ENCODE measurements around the gene DNAH6.
"Not testable (repeated sequence)": the region's sequence is repeated elsewhere in the genome, so short reads cannot be mapped to it uniquely, and the experiment has no call there.

The DNAH6 gene, protein sequence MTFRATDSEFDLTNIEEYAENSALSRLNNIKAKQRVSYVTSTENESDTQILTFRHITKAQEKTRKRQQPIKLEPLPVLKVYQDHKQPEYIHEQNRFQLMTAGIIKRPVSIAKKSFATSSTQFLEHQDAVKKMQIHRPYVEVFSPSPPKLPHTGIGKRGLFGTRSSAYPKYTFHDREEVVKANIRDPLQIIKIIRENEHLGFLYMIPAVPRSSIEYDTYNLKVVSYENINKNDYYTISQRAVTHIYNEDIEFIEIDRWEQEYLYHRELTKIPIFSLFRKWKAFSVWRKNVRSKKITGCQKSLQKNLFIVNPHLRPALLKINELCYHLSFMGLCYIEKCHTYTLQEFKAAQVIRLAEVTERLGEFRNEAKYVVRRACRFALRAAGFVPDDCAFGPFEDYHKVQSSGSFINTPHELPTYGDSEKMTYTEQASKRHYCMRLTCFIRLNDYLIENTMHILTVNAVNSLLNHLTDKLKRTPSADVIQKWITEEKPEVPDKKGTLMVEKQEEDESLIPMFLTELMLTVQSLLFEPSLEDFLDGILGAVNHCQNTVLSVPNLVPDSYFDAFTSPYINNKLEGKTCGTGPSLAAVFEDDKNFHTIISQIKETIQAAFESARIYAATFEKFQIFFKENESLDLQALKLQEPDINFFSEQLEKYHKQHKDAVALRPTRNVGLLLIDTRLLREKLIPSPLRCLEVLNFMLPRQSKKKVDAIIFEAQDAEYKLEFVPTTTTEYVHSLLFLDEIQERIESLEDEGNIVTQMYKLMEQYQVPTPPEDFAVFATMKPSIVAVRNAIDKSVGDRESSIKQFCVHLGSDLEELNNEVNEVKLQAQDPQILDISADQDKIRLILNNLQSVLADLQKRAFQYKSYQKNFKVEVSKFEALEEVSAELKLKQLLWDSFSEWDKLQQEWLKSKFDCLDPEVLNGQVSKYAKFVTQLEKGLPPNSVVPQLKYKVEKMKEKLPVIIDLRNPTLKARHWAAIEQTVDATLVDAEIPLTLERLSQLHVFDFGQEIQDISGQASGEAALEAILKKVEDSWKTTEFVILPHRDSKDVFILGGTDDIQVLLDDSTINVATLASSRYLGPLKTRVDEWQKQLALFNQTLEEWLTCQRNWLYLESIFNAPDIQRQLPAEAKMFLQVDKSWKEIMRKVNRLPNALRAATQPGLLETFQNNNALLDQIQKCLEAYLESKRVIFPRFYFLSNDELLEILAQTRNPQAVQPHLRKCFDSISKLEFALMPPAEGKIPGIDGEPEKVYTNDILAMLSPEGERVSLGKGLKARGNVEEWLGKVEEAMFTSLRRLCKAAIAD (N-terminal part only)

GRCh38 chr2:84516234-84516986, at the start of gene DNAH6:
Gene DNAH6, plus strand, starts transcription at chr2:84516498. Its CDS starts 1,329 bp downstream, at chr2:84517827.
- in situ Hi-C loops (cut with MboI; ENCODE audit: low pct_unique_long_range_greater_than_20kb, low sequenced_read_pairs): no loop called here
- DNase-seq: peak; percentile 89

- no peak for DNase-seq
- in situ Hi-C loops (cut with MboI; ENCODE audit: low pct_unique_long_range_greater_than_20kb, low sequenced_read_pairs): no loop called here
These were observed 48.9 kb upstream of the DNAH6 start for GRCh38 chr2:84467389-84467788.

GRCh38 chr2:84472423-84472822, 43.9 kb upstream of the DNAH6 start:
- in situ Hi-C loops (cut with MboI; ENCODE audit: low pct_unique_long_range_greater_than_20kb, low sequenced_read_pairs); DNase-seq: not testable (repeated sequence)

DNA sequence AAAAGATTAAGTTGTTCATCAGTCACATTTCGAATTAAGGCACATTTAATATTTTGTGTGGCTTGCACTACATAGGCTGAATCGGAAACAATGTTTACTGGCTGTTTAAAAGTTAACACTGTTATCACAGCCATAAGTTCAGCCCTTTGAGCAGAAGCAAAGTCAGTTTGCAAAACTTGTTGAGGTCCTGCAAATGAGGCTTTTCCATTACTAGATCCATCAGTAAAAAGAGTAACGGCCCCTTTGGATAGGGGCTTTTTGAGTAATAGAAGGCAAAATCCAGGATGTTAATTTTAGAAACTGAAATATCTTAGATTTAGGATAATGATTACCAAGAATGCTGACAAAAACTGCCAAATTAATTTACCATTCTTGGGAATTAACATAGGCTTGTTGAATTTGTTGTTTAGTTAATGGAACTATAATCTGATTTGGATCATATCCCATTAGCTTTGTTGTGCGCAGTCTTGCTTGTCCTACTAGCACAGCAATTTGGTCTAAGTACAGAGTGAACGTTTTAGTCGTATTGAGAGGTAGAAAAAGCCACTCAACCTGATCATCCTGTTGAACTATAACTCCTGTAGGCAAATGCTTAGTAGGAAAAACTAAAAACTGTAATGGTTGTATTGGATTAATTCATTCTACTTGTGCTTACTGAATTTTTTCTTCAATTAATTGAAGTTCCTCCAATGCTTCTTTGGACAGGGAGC, 43.3 kb upstream of the DNAH6 start:
- DNase-seq: no peak
- in situ Hi-C loops (cut with MboI; ENCODE audit: low pct_unique_long_range_greater_than_20kb, low sequenced_read_pairs): no loop called here

GRCh38 chr2:84474176-84474575, 42.1 kb upstream of the DNAH6 start:
- in situ Hi-C loops (cut with MboI; ENCODE audit: low pct_unique_long_range_greater_than_20kb, low sequenced_read_pairs): no loop called here

GRCh38 chr2:84477886-84478285, 38.4 kb upstream of the DNAH6 start:
- DNase-seq: no peak
- in situ Hi-C loops (cut with MboI; ENCODE audit: low pct_unique_long_range_greater_than_20kb, low sequenced_read_pairs): loop anchor here (25.0 kb wide), 1 partner anchor 809 kb away; no protein-coding TSS in a partner anchor

More at GRCh38 chr2:84474176-84474575, 42.1 kb upstream of the DNAH6 start:
- no peak for DNase-seq

DNA sequence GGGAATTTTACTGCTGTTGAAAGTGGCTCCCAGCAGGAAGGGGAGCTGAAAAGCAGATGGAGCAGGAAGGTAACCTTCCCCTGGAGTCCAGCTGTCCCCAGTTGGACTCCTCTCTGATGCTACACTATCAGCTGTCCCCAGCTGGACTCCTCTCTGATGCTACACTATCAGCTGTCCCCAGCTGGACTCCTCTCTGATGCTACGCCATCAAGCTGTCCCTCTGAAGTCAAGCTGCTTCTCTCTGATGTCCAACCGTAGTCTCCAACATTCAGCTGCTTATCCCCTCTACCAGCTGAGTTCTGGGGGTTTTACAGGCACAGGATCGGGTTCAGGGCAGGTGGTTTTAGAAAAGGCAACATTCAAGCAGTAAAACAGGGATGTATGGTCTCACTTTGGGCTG, 37.4 kb upstream of the DNAH6 start:
- in situ Hi-C loops (cut with MboI; ENCODE audit: low pct_unique_long_range_greater_than_20kb, low sequenced_read_pairs): loop anchor here (25.0 kb wide), 1 partner anchor 808 kb away; no protein-coding TSS in a partner anchor
- DNase-seq: no peak

DNA sequence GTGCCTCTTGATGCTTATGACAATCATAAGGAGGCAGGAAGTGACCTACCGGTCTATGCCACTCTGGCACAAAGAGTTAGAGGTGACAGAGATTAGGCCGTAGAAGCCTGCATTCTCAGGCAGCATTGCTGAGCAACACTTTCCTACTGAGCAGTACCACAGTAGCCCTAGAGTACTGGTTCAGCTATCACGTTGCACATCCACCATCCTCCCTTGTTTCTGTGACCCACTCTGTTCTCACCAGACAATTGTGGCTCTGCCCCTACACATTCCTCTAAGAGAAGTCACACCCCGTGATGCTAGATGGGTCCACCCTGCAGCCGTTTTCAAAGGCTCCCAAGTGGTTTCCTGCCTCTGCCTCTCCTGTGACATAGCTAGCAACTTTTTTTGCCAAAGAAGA, 34.6 kb upstream of the DNAH6 start:
- no peak for DNase-seq
- in situ Hi-C loops (cut with MboI; ENCODE audit: low pct_unique_long_range_greater_than_20kb, low sequenced_read_pairs): loop anchor here (25.0 kb wide), 1 partner anchor 806 kb away; no protein-coding TSS in a partner anchor

DNA sequence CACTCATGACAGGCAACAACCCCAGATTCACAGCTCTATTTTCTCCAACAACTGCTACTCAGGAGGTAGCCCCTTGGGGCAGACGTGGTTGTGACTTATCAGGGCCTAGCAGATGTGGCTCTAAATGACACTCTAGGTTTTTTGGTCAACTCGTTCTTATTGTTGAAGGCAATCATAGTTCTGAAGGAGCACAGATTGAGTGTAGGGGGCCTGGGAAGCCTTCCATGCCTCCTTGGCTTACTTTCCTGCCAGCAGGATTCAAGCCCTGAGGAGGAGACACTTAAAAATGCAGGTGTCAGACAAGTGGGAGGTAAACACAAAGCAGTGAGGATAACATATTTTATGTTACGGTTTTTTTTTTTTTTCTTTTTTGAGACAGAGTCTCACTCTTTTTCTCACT, 33.7 kb upstream of the DNAH6 start:
- no peak for DNase-seq
- in situ Hi-C loops (cut with MboI; ENCODE audit: low pct_unique_long_range_greater_than_20kb, low sequenced_read_pairs): loop anchor here (25.0 kb wide), 1 partner anchor 805 kb away; no protein-coding TSS in a partner anchor

DNA sequence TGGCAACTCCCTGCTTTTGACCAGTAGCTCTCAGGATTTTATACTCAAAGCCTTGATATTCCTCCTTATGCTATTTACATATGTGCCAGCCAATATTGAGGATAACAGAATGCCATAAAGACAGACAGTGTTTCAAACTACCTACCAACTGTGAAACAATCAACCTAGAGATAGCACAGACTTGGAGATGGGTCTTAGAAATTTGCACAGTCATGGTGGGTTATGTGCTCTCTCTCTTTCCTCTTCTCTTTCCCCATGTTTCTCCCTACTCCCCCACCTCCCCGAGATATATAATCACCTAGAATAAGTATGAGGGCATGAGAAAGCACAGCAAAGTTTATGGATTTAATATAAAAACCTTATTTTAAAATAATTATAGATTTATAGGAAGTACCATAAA, 33.0 kb upstream of the DNAH6 start:
- no peak for DNase-seq
- in situ Hi-C loops (cut with MboI; ENCODE audit: low pct_unique_long_range_greater_than_20kb, low sequenced_read_pairs): loop anchor here (25.0 kb wide), 1 partner anchor 804 kb away; no protein-coding TSS in a partner anchor

GRCh38 chr2:84486441-84487115, 29.7 kb upstream of the DNAH6 start:
- DNase-seq: no peak
- in situ Hi-C loops (cut with MboI; ENCODE audit: low pct_unique_long_range_greater_than_20kb, low sequenced_read_pairs): loop anchor here (25.0 kb wide), 1 partner anchor 801 kb away; no protein-coding TSS in a partner anchor

- in situ Hi-C loops (cut with MboI; ENCODE audit: low pct_unique_long_range_greater_than_20kb, low sequenced_read_pairs): loop anchor here (25.0 kb wide), 1 partner anchor 800 kb away; no protein-coding TSS in a partner anchor
These were observed 28.9 kb upstream of the DNAH6 start for GRCh38 chr2:84487298-84487996.

DNA sequence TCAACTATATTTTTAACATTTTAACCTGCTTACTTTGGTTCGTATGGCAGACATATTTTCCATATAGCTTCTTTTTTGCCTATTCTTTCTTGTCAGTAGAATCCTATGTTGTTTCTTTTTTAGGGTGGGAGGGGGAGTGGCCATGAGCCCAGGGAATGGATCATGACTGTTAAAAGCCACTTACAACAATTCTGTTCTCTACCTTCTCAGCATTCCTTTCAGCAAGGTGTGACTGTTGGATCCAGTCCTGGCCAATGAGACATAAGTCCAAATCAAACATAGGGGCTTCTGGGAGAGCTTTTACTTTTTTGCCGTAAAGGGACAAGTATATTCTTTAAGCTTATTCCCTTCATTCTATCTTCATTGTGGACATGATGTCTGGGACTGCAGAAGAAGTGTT, 25.0 kb upstream of the DNAH6 start:
- in situ Hi-C loops (cut with MboI; ENCODE audit: low pct_unique_long_range_greater_than_20kb, low sequenced_read_pairs): loop anchor here (25.0 kb wide), 1 partner anchor 796 kb away; no protein-coding TSS in a partner anchor
- no peak for DNase-seq

More at GRCh38 chr2:84487298-84487996, 28.9 kb upstream of the DNAH6 start:
- DNase-seq: no peak

- DNase-seq: no peak
- in situ Hi-C loops (cut with MboI; ENCODE audit: low pct_unique_long_range_greater_than_20kb, low sequenced_read_pairs): loop anchor here (25.0 kb wide), 1 partner anchor 796 kb away; no protein-coding TSS in a partner anchor
These were observed 24.6 kb upstream of the DNAH6 start for GRCh38 chr2:84491741-84492140.

DNA sequence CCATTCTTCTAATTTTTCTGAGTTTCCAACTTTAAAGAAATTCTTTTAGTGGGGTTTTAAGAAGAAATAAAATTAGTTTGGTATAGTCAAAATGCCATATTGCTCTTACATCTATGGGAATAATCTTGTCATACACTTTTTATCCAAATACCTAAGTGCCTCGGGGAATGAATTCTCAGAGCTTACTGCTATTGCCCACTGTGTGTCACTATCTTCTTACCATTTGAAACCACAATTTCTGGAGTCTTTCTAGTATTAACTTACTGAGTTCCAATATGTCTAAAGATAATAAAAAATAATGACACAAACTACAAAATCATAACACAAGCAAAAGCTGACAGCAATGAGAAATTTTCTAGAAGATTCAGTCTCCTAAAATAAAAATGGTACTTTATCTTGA, 23.7 kb upstream of the DNAH6 start:
- in situ Hi-C loops (cut with MboI; ENCODE audit: low pct_unique_long_range_greater_than_20kb, low sequenced_read_pairs): loop anchor here (25.0 kb wide), 1 partner anchor 795 kb away; no protein-coding TSS in a partner anchor
- DNase-seq: no peak

- in situ Hi-C loops (cut with MboI; ENCODE audit: low pct_unique_long_range_greater_than_20kb, low sequenced_read_pairs): loop anchor here (25.0 kb wide), 1 partner anchor 794 kb away; no protein-coding TSS in a partner anchor
- DNase-seq: no peak
These were observed 22.8 kb upstream of the DNAH6 start for GRCh38 chr2:84493514-84493913.

All from KBM-7 (cell line).